Progenitor cell of endocrine pancreas (in vitro differentiated cells): ENCODE data around the gene RTEL1. TPM values are rescaled to one million over a fixed set of nuclear protein-coding genes. Genes with fewer than 3 reads are reported as not detected.

Source experiments
- DNase-seq: peaks from one replicate; pipeline ENCODE4 v3.0.0; 2021; ENCODE audit warnings: low spot score; ENCODE audit not compliant: unreplicated experiment
- H3K27ac Mint-ChIP-seq: 2 replicates; pipeline ENCODE4 v1.8.0; 2021; ENCODE audit warnings: mild to moderate bottlenecking, moderate library complexity, mixed read lengths
- H3K27me3 Mint-ChIP-seq: 2 replicates; pipeline ENCODE4 v1.8.0; 2021; ENCODE audit warnings: mixed read lengths
- H3K36me3 Mint-ChIP-seq: 2 replicates; pipeline ENCODE4 v1.8.0; 2022; ENCODE audit warnings: mixed read lengths; ENCODE audit not compliant: insufficient read depth
- H3K4me1 Mint-ChIP-seq: 2 replicates; pipeline ENCODE4 v1.8.0; 2021; ENCODE audit warnings: low read depth, mixed read lengths
- H3K4me3 Mint-ChIP-seq: 2 replicates; pipeline ENCODE4 v1.8.0; 2021; ENCODE audit warnings: low read depth, mild to moderate bottlenecking, moderate library complexity, mixed read lengths
- H3K9me3 Mint-ChIP-seq: 2 replicates; pipeline ENCODE4 v1.8.0; 2021; ENCODE audit warnings: low read depth, mixed read lengths
- total RNA-seq: library from RNA; stranded (reverse); gene quantifications from 2 replicates; pipeline ENCODE4 v1.2.1, GENCODE V29; 2021
- TF ChIP-seq, protein P1 (sequence below): fragments of 200-600 bp; sonication (generic); IDR thresholded peaks from one replicate; pipeline ENCODE4 v1.5.0; 2021; ENCODE audit warnings: antibody characterized with exemption, mild to moderate bottlenecking; ENCODE audit not compliant: unreplicated experiment

Gene RTEL1
- total RNA-seq, 1 donor from 2014 or later: 35.5 TPM

DNA sequence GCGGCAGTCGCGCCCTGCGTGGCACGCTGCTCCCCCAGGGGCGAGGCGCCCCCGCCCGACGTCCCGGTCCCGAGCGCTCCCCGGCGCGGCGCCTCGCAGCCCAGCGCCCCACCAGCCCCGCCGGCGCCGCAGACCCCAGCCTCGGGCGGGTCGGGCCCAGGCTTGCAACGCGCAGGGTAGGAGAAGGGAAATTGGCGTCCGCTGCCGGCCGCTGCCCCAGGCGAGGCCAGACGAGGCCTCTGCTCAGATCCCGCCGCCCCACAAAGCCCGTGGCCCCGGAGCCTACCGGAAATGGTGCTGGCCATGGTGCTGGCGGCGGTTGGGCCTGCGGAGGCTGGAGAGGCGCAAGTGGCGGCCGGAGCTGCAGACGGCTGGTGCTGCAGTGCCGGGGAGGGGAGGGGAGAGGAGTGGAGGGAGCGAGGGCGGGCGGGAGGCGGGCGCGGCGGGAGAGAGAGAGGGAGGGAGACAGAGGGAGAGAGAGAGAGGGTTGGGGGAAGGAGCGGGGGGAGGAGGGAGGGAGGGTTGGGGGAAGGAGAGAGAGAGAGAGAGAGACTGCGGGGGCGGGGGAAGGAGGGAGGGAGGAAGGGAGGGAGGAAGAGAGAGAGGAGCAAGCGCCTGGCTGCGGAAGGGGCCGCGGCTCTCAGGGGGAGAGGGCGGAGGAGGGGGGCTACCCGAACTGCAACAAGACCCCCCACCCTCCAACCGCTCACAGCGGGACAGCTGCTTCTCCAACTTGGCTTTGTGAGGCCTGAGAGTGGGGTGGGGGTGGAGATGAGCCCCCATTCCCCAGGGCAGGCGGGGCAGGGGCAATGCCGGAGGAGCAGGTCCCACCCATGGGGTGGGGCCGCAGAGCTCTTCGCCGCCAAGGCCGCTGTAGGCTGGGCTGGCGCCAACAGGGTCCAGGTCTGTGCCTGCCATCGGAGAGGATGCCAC is 4.8 kb upstream of the RTEL1 start, which contains the start of gene STMN3:
STMN3 (minus strand) TSS at position 384 of the 933 bp plus-strand sequence; CDS start at position 305, 79 bp downstream.
- DNase-seq: peak; percentile 89
- Mint-ChIP-seq H3K36me3 (no peaks in the 10 kb centered on the region), H3K4me3 (peak within 1 kb of the TSS; percentile 58), H3K9me3 (no peaks in the 10 kb centered on the region), H3K27ac (no peak within 1 kb of the TSS), H3K27me3 (peaks cover 14% of the 10 kb centered on the region), H3K4me1 (peaks cover 7% of the 10 kb centered on the region)
- TF ChIP-seq, protein P1, sequence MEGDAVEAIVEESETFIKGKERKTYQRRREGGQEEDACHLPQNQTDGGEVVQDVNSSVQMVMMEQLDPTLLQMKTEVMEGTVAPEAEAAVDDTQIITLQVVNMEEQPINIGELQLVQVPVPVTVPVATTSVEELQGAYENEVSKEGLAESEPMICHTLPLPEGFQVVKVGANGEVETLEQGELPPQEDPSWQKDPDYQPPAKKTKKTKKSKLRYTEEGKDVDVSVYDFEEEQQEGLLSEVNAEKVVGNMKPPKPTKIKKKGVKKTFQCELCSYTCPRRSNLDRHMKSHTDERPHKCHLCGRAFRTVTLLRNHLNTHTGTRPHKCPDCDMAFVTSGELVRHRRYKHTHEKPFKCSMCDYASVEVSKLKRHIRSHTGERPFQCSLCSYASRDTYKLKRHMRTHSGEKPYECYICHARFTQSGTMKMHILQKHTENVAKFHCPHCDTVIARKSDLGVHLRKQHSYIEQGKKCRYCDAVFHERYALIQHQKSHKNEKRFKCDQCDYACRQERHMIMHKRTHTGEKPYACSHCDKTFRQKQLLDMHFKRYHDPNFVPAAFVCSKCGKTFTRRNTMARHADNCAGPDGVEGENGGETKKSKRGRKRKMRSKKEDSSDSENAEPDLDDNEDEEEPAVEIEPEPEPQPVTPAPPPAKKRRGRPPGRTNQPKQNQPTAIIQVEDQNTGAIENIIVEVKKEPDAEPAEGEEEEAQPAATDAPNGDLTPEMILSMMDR: no peak

DNA sequence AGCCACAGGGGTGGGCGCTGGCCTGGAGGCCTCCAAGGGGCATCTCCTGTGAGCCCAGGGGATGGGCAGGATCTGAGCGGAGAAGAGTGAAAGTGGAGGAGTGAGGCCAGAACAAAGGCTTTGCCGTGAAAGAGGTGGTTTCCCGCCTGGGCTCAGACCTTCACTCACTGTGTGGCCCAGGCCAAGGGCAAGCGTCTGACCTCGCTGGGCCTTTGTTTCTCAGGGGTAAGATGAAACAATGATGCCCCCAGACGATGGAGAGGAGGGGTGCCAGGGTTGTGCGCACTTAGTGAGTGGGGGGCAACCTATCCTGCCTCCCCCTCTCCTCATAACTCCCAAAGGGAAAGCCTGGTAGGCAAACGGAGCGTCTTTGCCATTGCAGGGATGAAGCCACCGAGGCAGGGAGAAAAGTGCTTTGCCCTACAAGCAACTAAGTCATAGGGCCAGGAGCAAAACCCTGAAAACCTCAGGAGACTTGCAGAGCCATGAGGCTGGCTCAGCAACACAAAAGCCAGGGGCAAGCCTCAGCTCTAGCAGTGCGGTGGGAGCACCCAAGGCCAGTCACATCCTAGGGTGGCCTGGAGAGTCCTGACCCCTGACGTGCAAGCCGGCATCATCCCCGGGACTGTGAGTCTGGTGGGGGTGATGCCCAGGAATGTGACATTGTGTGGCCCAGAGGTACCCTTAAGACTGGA is 4.0 kb upstream of the RTEL1 start:
- TF ChIP-seq, protein P1: no peak
- Mint-ChIP-seq H3K4me1 (peaks cover 13% of the 10 kb centered on the region), H3K4me3 (peak overlapping the region; percentile 58), H3K36me3 (no peaks in the 10 kb centered on the region), H3K27me3 (peaks cover 10% of the 10 kb centered on the region), H3K9me3 (no peaks in the 10 kb centered on the region), H3K27ac (no peak overlapping the region)
- no peak for DNase-seq

DNA sequence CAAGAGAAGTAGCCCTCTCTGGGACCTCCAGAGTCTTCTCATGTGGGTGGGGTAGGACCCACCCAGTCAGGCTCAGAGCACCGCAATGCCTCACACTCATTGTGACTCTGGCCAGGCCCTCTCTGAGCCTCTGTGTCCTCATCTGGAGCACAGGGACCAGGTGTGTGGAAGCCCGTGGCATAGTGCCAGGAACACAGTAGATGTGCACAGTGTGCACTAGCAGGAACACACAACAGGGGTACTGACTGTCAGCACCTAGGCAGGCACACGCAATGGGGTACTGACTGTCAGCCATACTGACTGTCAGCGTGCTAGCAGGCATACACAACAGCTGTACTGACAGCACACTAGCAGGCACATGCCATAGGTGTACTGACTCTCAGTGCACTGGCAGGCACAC is 2.9 kb upstream of the RTEL1 start:
- Mint-ChIP-seq H3K9me3 (no peaks in the 10 kb centered on the region), H3K4me1 (peaks cover 19% of the 10 kb centered on the region), H3K4me3 (no peak overlapping the region), H3K27ac (no peak overlapping the region), H3K27me3 (peaks cover 10% of the 10 kb centered on the region), H3K36me3 (no peaks in the 10 kb centered on the region)
- TF ChIP-seq, protein P1: no peak
- no peak for DNase-seq

DNA sequence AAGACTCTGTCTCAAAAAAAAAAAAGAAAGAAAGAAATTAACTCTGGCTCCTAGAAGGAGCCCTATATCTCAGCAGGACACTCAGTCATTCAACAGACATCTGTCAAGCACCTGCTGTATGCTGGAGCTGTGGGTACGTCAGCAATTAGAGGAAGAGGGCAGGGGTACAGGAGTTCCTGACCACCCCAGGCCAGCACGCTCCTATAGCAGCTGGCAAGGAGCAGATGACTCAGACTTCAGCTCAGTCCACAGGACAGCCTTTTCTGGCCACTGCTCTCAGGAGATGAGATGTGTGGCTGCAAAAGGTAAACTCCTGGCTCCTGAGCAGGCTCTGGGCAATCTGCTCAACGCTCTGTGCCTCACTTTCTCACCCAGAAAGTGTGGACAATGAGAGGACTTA is 1.7 kb upstream of the RTEL1 start:
- H3K27ac Mint-ChIP-seq: no peak overlapping the region
- H3K9me3 Mint-ChIP-seq: no peaks in the 10 kb centered on the region
- no peak for DNase-seq
- peaks cover 7% of the 10 kb centered on the region for H3K27me3 Mint-ChIP-seq
- H3K36me3 Mint-ChIP-seq: no peaks in the 10 kb centered on the region
- H3K4me3 Mint-ChIP-seq: no peak overlapping the region
- TF ChIP-seq, protein P1: no peak
- H3K4me1 Mint-ChIP-seq: peaks cover 19% of the 10 kb centered on the region

DNA sequence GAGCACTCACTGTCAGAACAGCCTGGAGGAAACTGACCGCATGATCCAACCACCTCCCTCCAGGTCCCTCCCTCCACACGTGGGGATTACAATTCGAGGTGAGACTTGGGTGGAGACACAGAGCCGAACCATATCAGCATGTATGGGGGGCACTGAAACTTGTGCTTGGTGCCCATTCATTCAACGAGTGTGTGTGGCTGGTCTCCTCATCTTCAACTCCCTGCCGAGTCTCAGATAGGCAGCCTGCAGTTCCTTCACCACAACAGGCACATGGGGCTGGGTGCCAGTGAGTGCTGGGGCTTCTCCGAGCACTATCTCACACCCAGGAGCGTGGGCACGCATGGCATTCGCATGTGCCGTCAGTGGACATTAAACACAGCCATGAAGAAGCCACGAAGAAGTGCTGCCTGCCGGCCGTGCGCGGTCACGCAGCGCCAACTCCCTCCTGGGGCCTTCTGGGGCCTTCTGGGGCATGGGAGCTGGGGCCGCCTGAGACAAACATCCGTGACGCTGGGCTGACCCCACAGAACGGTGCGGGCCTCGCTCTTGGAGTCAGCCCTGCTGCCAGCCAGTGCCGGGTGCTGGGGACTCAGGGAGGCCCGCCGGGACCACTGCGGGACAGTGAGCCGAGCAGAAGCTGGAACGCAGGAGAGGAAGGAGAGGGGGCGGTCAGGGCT is 714 bp upstream of the RTEL1 start:
- H3K27me3 Mint-ChIP-seq: peaks cover 4% of the 10 kb centered on the region
- no peaks in the 10 kb centered on the region for H3K9me3 Mint-ChIP-seq
- TF ChIP-seq, protein P1: no peak
- no peaks in the 10 kb centered on the region for H3K36me3 Mint-ChIP-seq
- H3K4me1 Mint-ChIP-seq: peaks cover 17% of the 10 kb centered on the region
- H3K4me3 Mint-ChIP-seq: peak overlapping the region; percentile 95
- peak overlapping the region; percentile 86 for H3K27ac Mint-ChIP-seq
- DNase-seq: no peak
